ENCODE data around the gene SYT7.

SYT7 gene

GRCh38 chr11:61551634-61552033 is 29.2 kb downstream of the SYT7 start:
- H3K18ac ChIP-seq (ENCODE audit: low read length), result no peak overlapping the region
- H2BK120ac ChIP-seq (ENCODE audit: insufficient read depth, low read length, poor library complexity), result no peak overlapping the region
- H3K4me1 ChIP-seq (ENCODE audit: control insufficient read depth in 1 of 2, insufficient read depth in 2 of 2, low read length in 2 of 2), result peaks cover 4 to 5% of the 10 kb centered on the region in 2 experiments
- H3K27ac ChIP-seq (ENCODE audit: low read depth, low read length), result no peak overlapping the region
- H3K9me3 ChIP-seq (ENCODE audit: insufficient read depth, low read depth, low read length), result peaks cover 3% of the 10 kb centered on the region
- H3K14ac ChIP-seq (ENCODE audit: low read length), result no peak overlapping the region
- H2BK5ac ChIP-seq (ENCODE audit: low read depth, low read length, poor library complexity), result no peak overlapping the region
- no peak for DNase-seq
- H3K4me3 ChIP-seq (ENCODE audit: low read depth, low read length), result no peak overlapping the region
- no peaks in the 10 kb centered on the region for H3K79me1 ChIP-seq (ENCODE audit: low read length)
- no peaks in the 10 kb centered on the region for H3K36me3 ChIP-seq (ENCODE audit: control insufficient read depth in 1 of 2, insufficient read depth in 2 of 2, low read length in 2 of 2)
- no peak overlapping the region for H3K9ac ChIP-seq (ENCODE audit: low read length)
- H4K8ac ChIP-seq (ENCODE audit: low read depth, low read length), result no peak overlapping the region
- H3K23ac ChIP-seq (ENCODE audit: low read length), result no peak overlapping the region
- no CpG with 5 or more reads among the region's 12 CpGs for WGBS (ENCODE audit: extremely low coverage, insufficient coverage, insufficient read length)
- no peaks in the 10 kb centered on the region for H3K79me2 ChIP-seq (ENCODE audit: control insufficient read depth, insufficient read depth, low read length, poor library complexity)
- no peak overlapping the region for H4K91ac ChIP-seq (ENCODE audit: low read depth, low read length)
- H2BK12ac ChIP-seq (ENCODE audit: low read length), result no peak overlapping the region
- H3K4me2 ChIP-seq (ENCODE audit: low read length), result no peak overlapping the region
- no peak overlapping the region for H2AK5ac ChIP-seq (ENCODE audit: low read length)
- no peak overlapping the region for H2AFZ ChIP-seq (ENCODE audit: insufficient read depth, low read length, poor library complexity)
- H4K12ac ChIP-seq (ENCODE audit: low read depth, low read length), result no peak overlapping the region
- H3K27me3 ChIP-seq (ENCODE audit: insufficient read depth, low read length), result peaks cover 2% of the 10 kb centered on the region
- H3K4ac ChIP-seq (ENCODE audit: low read depth, low read length), result no peak overlapping the region

- Histone ChIP-seq H4K91ac (ENCODE audit: low read depth, low read length) (no peak overlapping the region), H3K4me3 (ENCODE audit: low read depth, low read length) (no peak overlapping the region), H3K4me2 (ENCODE audit: low read length) (no peak overlapping the region), H2BK120ac (ENCODE audit: insufficient read depth, low read length, poor library complexity) (no peak overlapping the region), H3K36me3 (ENCODE audit: control insufficient read depth in 1 of 2, insufficient read depth in 2 of 2, low read length in 2 of 2) (peaks cover 0 to under 1% of the 10 kb centered on the region in 2 experiments), H2AK5ac (ENCODE audit: low read length) (no peak overlapping the region), H3K9ac (ENCODE audit: low read length) (no peak overlapping the region), H3K4ac (ENCODE audit: low read depth, low read length) (no peak overlapping the region), H3K18ac (ENCODE audit: low read length) (no peak overlapping the region), H4K12ac (ENCODE audit: low read depth, low read length) (no peak overlapping the region), H3K23ac (ENCODE audit: low read length) (no peak overlapping the region), H3K14ac (ENCODE audit: low read length) (no peak overlapping the region), H3K27ac (ENCODE audit: low read depth, low read length) (no peak overlapping the region), H2BK12ac (ENCODE audit: low read length) (no peak overlapping the region), H3K9me3 (ENCODE audit: insufficient read depth, low read depth, low read length) (peaks cover 3% of the 10 kb centered on the region), H3K79me2 (ENCODE audit: control insufficient read depth, insufficient read depth, low read length, poor library complexity) (no peaks in the 10 kb centered on the region), H4K8ac (ENCODE audit: low read depth, low read length) (no peak overlapping the region), H2AFZ (ENCODE audit: insufficient read depth, low read length, poor library complexity) (no peak overlapping the region), H3K79me1 (ENCODE audit: low read length) (no peaks in the 10 kb centered on the region), H2BK5ac (ENCODE audit: low read depth, low read length, poor library complexity) (no peak overlapping the region), H3K4me1 (ENCODE audit: control insufficient read depth in 1 of 2, insufficient read depth in 2 of 2, low read length in 2 of 2) (peaks cover 4 to 5% of the 10 kb centered on the region in 2 experiments), H3K27me3 (ENCODE audit: insufficient read depth, low read length) (peaks cover 2% of the 10 kb centered on the region)
- no CpG with 5 or more reads among the region's 18 CpGs for WGBS (ENCODE audit: extremely low coverage, insufficient coverage, insufficient read length)
- no peak for DNase-seq
Observed at GRCh38 chr11:61550665-61551227, 30.1 kb downstream of the SYT7 start.

- Histone ChIP-seq H3K4ac (ENCODE audit: low read depth, low read length) (no peak overlapping the region), H2AFZ (ENCODE audit: insufficient read depth, low read length, poor library complexity) (no peak overlapping the region), H3K4me3 (ENCODE audit: low read depth, low read length) (no peak overlapping the region), H4K91ac (ENCODE audit: low read depth, low read length) (no peak overlapping the region), H3K23ac (ENCODE audit: low read length) (no peak overlapping the region), H3K79me2 (ENCODE audit: control insufficient read depth, insufficient read depth, low read length, poor library complexity) (no peaks in the 10 kb centered on the region), H2AK5ac (ENCODE audit: low read length) (no peak overlapping the region), H3K4me1 (ENCODE audit: control insufficient read depth in 1 of 2, insufficient read depth in 2 of 2, low read length in 2 of 2) (peaks cover 4 to 5% of the 10 kb centered on the region in 2 experiments), H2BK12ac (ENCODE audit: low read length) (no peak overlapping the region), H2BK5ac (ENCODE audit: low read depth, low read length, poor library complexity) (no peak overlapping the region), H3K9ac (ENCODE audit: low read length) (no peak overlapping the region), H4K8ac (ENCODE audit: low read depth, low read length) (no peak overlapping the region), H3K18ac (ENCODE audit: low read length) (no peak overlapping the region), H3K27ac (ENCODE audit: low read depth, low read length) (no peak overlapping the region), H3K79me1 (ENCODE audit: low read length) (no peaks in the 10 kb centered on the region), H3K9me3 (ENCODE audit: insufficient read depth, low read depth, low read length) (peaks cover 3% of the 10 kb centered on the region), H4K12ac (ENCODE audit: low read depth, low read length) (no peak overlapping the region), H2BK120ac (ENCODE audit: insufficient read depth, low read length, poor library complexity) (no peak overlapping the region), H3K36me3 (ENCODE audit: control insufficient read depth in 1 of 2, insufficient read depth in 2 of 2, low read length in 2 of 2) (peaks cover 3 to 8% of the 10 kb centered on the region in 2 experiments), H3K4me2 (ENCODE audit: low read length) (no peak overlapping the region), H3K27me3 (ENCODE audit: insufficient read depth, low read length) (no peaks in the 10 kb centered on the region), H3K14ac (ENCODE audit: low read length) (no peak overlapping the region)
- WGBS (ENCODE audit: extremely low coverage, insufficient coverage, insufficient read length), result 100% methylated on average over 1 of the region's 23 CpGs
- no peak for DNase-seq
Observed at GRCh38 chr11:61549662-61550568, 31.0 kb downstream of the SYT7 start.

- H3K27me3 ChIP-seq (ENCODE audit: insufficient read depth, low read length), result no peaks in the 10 kb centered on the region
- no peak overlapping the region for H2BK12ac ChIP-seq (ENCODE audit: low read length)
- H3K79me1 ChIP-seq (ENCODE audit: low read length), result no peaks in the 10 kb centered on the region
- no peak overlapping the region for H3K18ac ChIP-seq (ENCODE audit: low read length)
- peaks cover 3% of the 10 kb centered on the region in 2 experiments for H3K4me1 ChIP-seq (ENCODE audit: control insufficient read depth in 1 of 2, insufficient read depth in 2 of 2, low read length in 2 of 2)
- H2AK5ac ChIP-seq (ENCODE audit: low read length), result no peak overlapping the region
- no peak overlapping the region for H3K4me3 ChIP-seq (ENCODE audit: low read depth, low read length)
- H3K14ac ChIP-seq (ENCODE audit: low read length), result no peak overlapping the region
- peaks cover 6 to 11% of the 10 kb centered on the region in 2 experiments for H3K36me3 ChIP-seq (ENCODE audit: control insufficient read depth in 1 of 2, insufficient read depth in 2 of 2, low read length in 2 of 2)
- H4K91ac ChIP-seq (ENCODE audit: low read depth, low read length), result no peak overlapping the region
- no peak overlapping the region for H2BK120ac ChIP-seq (ENCODE audit: insufficient read depth, low read length, poor library complexity)
- no peak overlapping the region for H4K8ac ChIP-seq (ENCODE audit: low read depth, low read length)
- H4K12ac ChIP-seq (ENCODE audit: low read depth, low read length), result no peak overlapping the region
- H3K23ac ChIP-seq (ENCODE audit: low read length), result no peak overlapping the region
- H3K9ac ChIP-seq (ENCODE audit: low read length), result no peak overlapping the region
- H3K9me3 ChIP-seq (ENCODE audit: insufficient read depth, low read depth, low read length), result peaks cover 3% of the 10 kb centered on the region
- no peak overlapping the region for H3K4ac ChIP-seq (ENCODE audit: low read depth, low read length)
- H3K4me2 ChIP-seq (ENCODE audit: low read length), result no peak overlapping the region
- H3K79me2 ChIP-seq (ENCODE audit: control insufficient read depth, insufficient read depth, low read length, poor library complexity), result no peaks in the 10 kb centered on the region
- WGBS (ENCODE audit: extremely low coverage, insufficient coverage, insufficient read length), result no CpG with 5 or more reads among the region's 8 CpGs
- H3K27ac ChIP-seq (ENCODE audit: low read depth, low read length), result no peak overlapping the region
- no peak overlapping the region for H2AFZ ChIP-seq (ENCODE audit: insufficient read depth, low read length, poor library complexity)
- H2BK5ac ChIP-seq (ENCODE audit: low read depth, low read length, poor library complexity), result no peak overlapping the region
- no peak for DNase-seq
Observed at GRCh38 chr11:61549177-61549576, 31.7 kb downstream of the SYT7 start.

Data from trophoblast cell (in vitro differentiated cells and primary cell).